PFSK-1 (cell line): Measurements from ENCODE around the gene B3GAT1.

Experiments
- POLR2AphosphoS5 ChIP-seq: IDR thresholded peaks from 2 replicates; pipeline ENCODE4 v1.6.1; 2012; ENCODE audit warnings: low read depth, mild to moderate bottlenecking, control low read depth, low read length, moderate library complexity
- REST ChIP-seq, 2 experiments: IDR thresholded peaks; 2 replicates each; pipeline versions ENCODE4 v1.6.1 to v1.8.0; 2011 to 2012; ENCODE audit warnings: low read depth in 2 of 2, low read length in 2 of 2, control low read depth in 1 of 2, inconsistent platforms in 1 of 2, mild to moderate bottlenecking in 1 of 2, moderate library complexity in 1 of 2; ENCODE audit not compliant: insufficient read depth in 1 of 2

- TF ChIP-seq POLR2AphosphoS5 (no peak), REST (IDR thresholded peaks at IDR 0.05; ENCODE audit: insufficient read depth in 1 of 2, low read depth in 2 of 2, low read length in 2 of 2) (no peak)
Measured at GRCh38 chr11:134355136-134355535, 56.9 kb downstream of the B3GAT1 start.
